OCI-LY1 (cell line): ENCODE data around the gene LCN9.

Experiments used
- EZH2 ChIP-seq: fragments of 200-600 bp; sonication (generic), shearing (Covaris generic); IDR thresholded peaks from 2 replicates; pipeline ENCODE4 v1.8.0; 2017; ENCODE audit warnings: borderline replicate concordance, mixed run types, mild to moderate bottlenecking, antibody characterized with exemption, low read length, moderate library complexity, mixed read lengths
- TF ChIP-seq, protein P1 (sequence below): fragments of 200-600 bp; sonication (generic), shearing (Covaris generic); IDR thresholded peaks from 2 replicates; pipeline ENCODE4 v1.5.1; 2017; ENCODE audit warnings: mild to moderate bottlenecking, antibody characterized with exemption, low read length, moderate library complexity, mixed read lengths

DNA sequence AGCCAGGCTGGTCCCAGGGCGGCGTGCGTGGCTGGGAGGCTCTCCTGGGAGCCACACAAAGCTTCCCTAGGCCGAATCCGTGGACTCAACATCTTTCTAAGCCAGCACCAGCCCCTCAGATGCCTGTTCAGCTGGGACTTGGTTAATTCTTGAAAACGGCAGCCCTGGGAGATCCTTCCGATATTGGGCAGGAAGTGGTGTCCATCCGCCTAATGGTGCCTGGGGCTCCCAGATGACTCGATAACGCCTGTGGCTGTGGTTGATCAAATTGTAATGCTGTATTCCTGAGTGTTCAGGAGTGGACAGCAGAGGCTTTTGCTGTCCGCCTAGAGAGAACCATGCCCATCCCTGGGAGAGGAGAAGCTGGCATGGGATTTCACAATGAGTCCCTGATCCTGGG is 52.9 kb downstream of the LCN9 start:
- TF ChIP-seq, protein P1, sequence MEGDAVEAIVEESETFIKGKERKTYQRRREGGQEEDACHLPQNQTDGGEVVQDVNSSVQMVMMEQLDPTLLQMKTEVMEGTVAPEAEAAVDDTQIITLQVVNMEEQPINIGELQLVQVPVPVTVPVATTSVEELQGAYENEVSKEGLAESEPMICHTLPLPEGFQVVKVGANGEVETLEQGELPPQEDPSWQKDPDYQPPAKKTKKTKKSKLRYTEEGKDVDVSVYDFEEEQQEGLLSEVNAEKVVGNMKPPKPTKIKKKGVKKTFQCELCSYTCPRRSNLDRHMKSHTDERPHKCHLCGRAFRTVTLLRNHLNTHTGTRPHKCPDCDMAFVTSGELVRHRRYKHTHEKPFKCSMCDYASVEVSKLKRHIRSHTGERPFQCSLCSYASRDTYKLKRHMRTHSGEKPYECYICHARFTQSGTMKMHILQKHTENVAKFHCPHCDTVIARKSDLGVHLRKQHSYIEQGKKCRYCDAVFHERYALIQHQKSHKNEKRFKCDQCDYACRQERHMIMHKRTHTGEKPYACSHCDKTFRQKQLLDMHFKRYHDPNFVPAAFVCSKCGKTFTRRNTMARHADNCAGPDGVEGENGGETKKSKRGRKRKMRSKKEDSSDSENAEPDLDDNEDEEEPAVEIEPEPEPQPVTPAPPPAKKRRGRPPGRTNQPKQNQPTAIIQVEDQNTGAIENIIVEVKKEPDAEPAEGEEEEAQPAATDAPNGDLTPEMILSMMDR, result no peak
- no peak for TF ChIP-seq EZH2
